Nephron progenitor cell (in vitro differentiated cells): Measurements from ENCODE around the gene TMOD1.

ENCODE experiments used
- DNase-seq: peaks from one replicate; pipeline ENCODE4 v3.0.0; 2021
- H3K27ac Mint-ChIP-seq: 2 replicates; pipeline ENCODE4 v1.8.0; 2021; ENCODE audit warnings: mild to moderate bottlenecking, moderate library complexity, mixed read lengths
- H3K27me3 Mint-ChIP-seq: 2 replicates; pipeline ENCODE4 v1.8.0; 2021; ENCODE audit warnings: mild to moderate bottlenecking, low read depth, mixed read lengths; ENCODE audit not compliant: poor library complexity
- H3K36me3 Mint-ChIP-seq: 2 replicates; pipeline ENCODE4 v1.8.0; 2021; ENCODE audit warnings: low read depth, mixed read lengths
- H3K4me1 Mint-ChIP-seq: 2 replicates; pipeline ENCODE4 v1.8.0; 2021; ENCODE audit warnings: mixed read lengths
- H3K4me3 Mint-ChIP-seq: 2 replicates; pipeline ENCODE4 v1.8.0; 2021; ENCODE audit warnings: mild to moderate bottlenecking, moderate library complexity, mixed read lengths
- H3K9me3 Mint-ChIP-seq: 2 replicates; pipeline ENCODE4 v1.8.0; 2021; ENCODE audit warnings: mild to moderate bottlenecking, moderate library complexity, mixed read lengths
- TF ChIP-seq, protein P1 (sequence below): fragments of 200-600 bp; sonication (generic); IDR thresholded peaks from 2 replicates; pipeline ENCODE4 v1.5.0; 2021; ENCODE audit warnings: antibody characterized with exemption

TMOD1 gene

DNA sequence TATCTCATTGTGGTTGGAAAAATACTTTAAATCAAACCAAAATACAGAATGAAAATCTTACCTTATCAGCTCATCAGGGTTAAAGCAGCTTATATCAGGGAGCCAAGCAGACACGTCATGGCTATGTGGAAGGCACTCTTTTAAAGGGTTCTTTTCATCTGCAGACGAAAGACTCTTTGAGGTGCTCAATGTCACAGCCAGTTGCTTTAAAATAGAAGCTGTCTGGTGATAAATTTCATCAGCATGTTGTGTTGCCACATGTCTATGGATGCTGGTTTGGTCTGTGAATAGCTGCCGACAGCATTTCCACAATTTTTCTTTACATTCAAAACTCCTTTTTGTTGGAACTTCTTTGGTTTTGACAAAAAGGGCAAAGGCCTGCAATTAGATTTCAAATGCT is 124.2 kb downstream of the TMOD1 start:
- no peak overlapping the region for H3K27ac Mint-ChIP-seq
- TF ChIP-seq, protein P1, sequence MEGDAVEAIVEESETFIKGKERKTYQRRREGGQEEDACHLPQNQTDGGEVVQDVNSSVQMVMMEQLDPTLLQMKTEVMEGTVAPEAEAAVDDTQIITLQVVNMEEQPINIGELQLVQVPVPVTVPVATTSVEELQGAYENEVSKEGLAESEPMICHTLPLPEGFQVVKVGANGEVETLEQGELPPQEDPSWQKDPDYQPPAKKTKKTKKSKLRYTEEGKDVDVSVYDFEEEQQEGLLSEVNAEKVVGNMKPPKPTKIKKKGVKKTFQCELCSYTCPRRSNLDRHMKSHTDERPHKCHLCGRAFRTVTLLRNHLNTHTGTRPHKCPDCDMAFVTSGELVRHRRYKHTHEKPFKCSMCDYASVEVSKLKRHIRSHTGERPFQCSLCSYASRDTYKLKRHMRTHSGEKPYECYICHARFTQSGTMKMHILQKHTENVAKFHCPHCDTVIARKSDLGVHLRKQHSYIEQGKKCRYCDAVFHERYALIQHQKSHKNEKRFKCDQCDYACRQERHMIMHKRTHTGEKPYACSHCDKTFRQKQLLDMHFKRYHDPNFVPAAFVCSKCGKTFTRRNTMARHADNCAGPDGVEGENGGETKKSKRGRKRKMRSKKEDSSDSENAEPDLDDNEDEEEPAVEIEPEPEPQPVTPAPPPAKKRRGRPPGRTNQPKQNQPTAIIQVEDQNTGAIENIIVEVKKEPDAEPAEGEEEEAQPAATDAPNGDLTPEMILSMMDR, result no peak
- peaks cover 57% of the 10 kb centered on the region for H3K36me3 Mint-ChIP-seq
- H3K4me1 Mint-ChIP-seq, result peaks cover 18% of the 10 kb centered on the region
- H3K27me3 Mint-ChIP-seq, result peaks cover 4% of the 10 kb centered on the region
- H3K4me3 Mint-ChIP-seq, result no peak overlapping the region
- DNase-seq, result no peak
- peaks cover 29% of the 10 kb centered on the region for H3K9me3 Mint-ChIP-seq

DNA sequence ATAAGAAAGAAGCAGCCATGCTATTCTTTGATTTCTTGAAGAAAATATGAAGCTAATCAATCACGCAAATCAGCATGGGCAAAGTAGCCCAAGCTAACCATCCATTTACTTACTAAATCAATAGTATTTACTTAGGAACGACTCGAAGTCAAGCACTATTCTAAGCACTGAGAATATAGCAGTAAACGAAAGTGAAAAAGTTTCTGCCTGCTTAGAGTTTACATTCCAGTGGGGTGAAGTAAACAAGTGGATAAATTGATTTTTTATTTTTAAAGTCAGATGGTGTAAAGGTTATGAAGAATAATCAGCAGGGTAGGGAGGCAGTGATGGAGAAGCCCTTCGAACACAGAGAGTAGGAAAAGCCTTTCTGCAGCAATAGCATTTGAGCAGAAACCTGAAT is 126.2 kb downstream of the TMOD1 start:
- H3K4me1 Mint-ChIP-seq, result peaks cover 29% of the 10 kb centered on the region
- H3K36me3 Mint-ChIP-seq, result peaks cover 37% of the 10 kb centered on the region
- H3K9me3 Mint-ChIP-seq, result peaks cover 11% of the 10 kb centered on the region
- TF ChIP-seq, protein P1, result no peak
- H3K27me3 Mint-ChIP-seq, result peaks cover 4% of the 10 kb centered on the region
- no peak for DNase-seq
- no peak overlapping the region for H3K4me3 Mint-ChIP-seq
- H3K27ac Mint-ChIP-seq, result no peak overlapping the region

DNA sequence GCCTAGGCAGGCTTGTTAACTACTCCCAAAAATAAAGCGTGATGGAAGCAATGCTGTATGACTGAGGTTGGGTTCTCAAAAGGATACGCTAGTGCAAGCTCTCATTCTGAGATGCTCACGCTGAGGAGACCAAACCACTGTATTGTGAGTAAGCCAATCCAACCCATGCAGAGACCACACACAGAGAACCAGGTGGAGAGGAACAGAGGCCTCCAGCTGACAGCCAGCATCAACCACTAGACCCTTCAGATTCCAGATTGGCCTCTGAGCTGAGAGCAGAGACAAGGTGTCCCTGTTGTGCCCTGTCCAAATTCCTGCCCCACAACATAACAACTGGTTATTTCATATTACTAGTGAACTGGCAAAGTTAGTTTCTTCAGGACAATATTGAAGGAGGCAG is 127.2 kb downstream of the TMOD1 start:
- Mint-ChIP-seq H3K27ac (no peak overlapping the region), H3K27me3 (no peaks in the 10 kb centered on the region), H3K4me1 (peaks cover 29% of the 10 kb centered on the region), H3K9me3 (peaks cover 4% of the 10 kb centered on the region), H3K4me3 (no peak overlapping the region), H3K36me3 (peaks cover 27% of the 10 kb centered on the region)
- TF ChIP-seq, protein P1, result no peak
- no peak for DNase-seq

DNA sequence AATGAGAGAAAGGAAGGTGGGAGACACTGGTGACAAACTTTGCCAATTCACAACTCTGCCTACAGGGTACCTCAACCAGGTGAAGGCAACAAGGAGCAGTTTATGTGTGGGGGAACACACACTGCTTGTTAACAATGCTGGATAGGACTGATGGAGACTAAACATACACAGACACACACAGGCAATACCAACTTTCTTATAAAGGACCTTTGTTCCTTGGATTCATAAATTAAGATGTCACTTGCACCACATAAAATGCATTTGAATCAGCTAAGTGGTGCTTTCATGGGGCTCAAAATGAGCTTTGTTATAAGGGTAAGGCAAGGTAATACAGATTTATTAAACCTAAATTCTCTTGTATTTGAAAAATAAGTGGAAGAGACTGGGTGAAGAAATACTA is 127.7 kb downstream of the TMOD1 start:
- TF ChIP-seq, protein P1, result no peak
- Mint-ChIP-seq H3K27ac (no peak overlapping the region), H3K27me3 (no peaks in the 10 kb centered on the region), H3K9me3 (peaks cover under 1% of the 10 kb centered on the region), H3K4me3 (no peak overlapping the region), H3K36me3 (peaks cover 22% of the 10 kb centered on the region), H3K4me1 (peaks cover 30% of the 10 kb centered on the region)
- DNase-seq, result no peak

DNA sequence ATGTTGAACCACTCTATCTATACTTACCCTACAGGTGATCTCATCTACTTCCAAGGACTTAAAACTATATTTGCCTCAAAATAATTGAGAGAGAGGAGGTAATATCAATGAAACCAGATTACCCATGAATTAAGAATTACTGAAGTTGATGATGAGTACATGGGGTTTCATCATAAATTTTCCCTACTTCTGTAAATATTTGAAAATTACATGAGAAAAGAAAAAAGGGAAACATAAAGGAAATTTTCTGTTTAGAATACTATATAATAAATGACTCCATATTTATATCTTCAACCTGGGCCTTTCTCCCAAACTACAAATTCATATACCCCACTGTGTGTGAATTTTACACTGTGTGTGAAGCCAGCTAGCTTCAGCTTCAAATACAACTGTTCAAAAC is 129.1 kb downstream of the TMOD1 start:
- Mint-ChIP-seq H3K4me1 (peaks cover 44% of the 10 kb centered on the region), H3K27me3 (no peaks in the 10 kb centered on the region), H3K9me3 (no peaks in the 10 kb centered on the region), H3K27ac (no peak overlapping the region), H3K4me3 (no peak overlapping the region), H3K36me3 (peaks cover 7% of the 10 kb centered on the region)
- TF ChIP-seq, protein P1, result no peak
- no peak for DNase-seq

DNA sequence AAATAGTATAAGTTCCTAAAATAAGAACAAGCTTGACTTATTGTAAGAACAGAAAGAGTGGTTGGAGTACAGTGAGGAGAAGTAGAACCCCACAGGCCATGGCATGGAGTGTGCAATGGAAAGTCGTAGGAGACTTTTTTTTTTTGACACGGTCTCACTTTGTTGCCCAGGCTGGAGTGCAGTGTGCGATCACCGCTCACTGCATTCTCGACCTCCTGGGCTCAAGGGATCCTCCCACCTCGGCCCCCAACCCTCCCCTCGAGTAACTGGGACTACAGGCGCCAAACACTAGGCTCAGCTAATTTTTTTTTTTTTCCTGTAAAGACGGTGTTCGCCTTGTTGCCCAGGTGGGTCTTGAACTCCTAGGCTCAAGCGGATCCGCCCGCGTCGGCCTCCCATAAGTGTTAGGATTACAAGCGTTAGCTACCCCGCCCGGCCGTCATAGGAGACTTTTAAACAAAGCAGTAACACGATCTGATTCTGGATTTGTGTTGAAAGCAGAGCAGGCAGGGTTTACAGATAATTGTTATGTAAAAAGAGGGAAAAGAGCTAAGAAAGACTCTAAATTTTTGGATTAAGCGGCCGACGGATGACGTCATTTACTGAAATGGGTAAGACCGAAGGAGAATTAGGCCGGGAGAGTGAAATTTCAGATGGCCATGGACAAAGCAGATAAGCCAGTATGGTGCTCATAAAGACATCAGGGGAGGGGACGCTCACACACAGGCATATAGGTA is 130.9 kb downstream of the TMOD1 start:
- Mint-ChIP-seq H3K27ac (peak overlapping the region; percentile 100), H3K27me3 (no peaks in the 10 kb centered on the region), H3K9me3 (no peaks in the 10 kb centered on the region), H3K36me3 (no peaks in the 10 kb centered on the region), H3K4me3 (peak overlapping the region; percentile 92), H3K4me1 (peaks cover 57% of the 10 kb centered on the region)
- TF ChIP-seq, protein P1, result no peak
- peak; percentile 46 for DNase-seq
